K562 (cell line): ENCODE data around the gene NFATC3. TPM values are rescaled to one million over a fixed set of nuclear protein-coding genes. Genes with fewer than 3 reads are reported as not detected.

ENCODE experiments used
- ATAC-seq: fragments of 200-7000 bp; cut with Tn5 transposase; 3 replicates; pipeline ENCODE4 v1.9.1; 2020; ENCODE audit warnings: moderate library complexity
- BruUV-seq: library from RNA; stranded (reverse); fragments of 400-500 nt; replicated peaks from 2 replicates; lab custom pipeline; 2021; lab: Mats Ljungman, UMichigan
- CTCF ChIA-PET: fragments of 300-600 bp; formaldehyde crosslinking; extraction: SDS; loops from one replicate; lab custom pipeline; 2021; ENCODE audit warnings: low intra/inter-chr PET ratio; lab: Yijun Ruan, JAX
- POLR2A ChIA-PET: fragments of 300-600, 350-650 bp; sonication (Branson Sonifier 250); formaldehyde crosslinking; extraction: SDS; loops from one replicate; lab custom pipeline; 2021; ENCODE audit warnings: antibody characterized with exemption, inconsistent platforms; lab: Yijun Ruan, JAX
- DNase-seq, 4 experiments: peaks; one replicate each; pipeline versions ENCODE4 v3.0.0 to v3.0.0-alpha.2; 2011 to 2018; ENCODE audit warnings: low spot score in 3 of 4, mixed read lengths in 3 of 4; ENCODE audit errors: extremely low read depth in 1 of 4
- FAIRE-seq: peaks from 2 replicates; lab custom pipeline; 2011; peaks lifted over from hg19 to GRCh38; lab: Jason Lieb, UNC
- H2AFZ ChIP-seq: 2 replicates; pipeline ENCODE4 v1.6.0; 2011; ENCODE audit warnings: low read depth, low read length, control low read depth, inconsistent platforms
- H3K27ac ChIP-seq: fragments of 200-600 bp; 3 replicates; pipeline ENCODE4 v1.8.0; 2011; ENCODE audit warnings: low read depth, mild to moderate bottlenecking, control low read depth, inconsistent platforms, low read length, moderate library complexity, mixed read lengths; ENCODE audit errors: extremely low read depth
- H3K27me3 ChIP-seq, 2 experiments: fragments of 300-600 bp in 1 of 2; 2 replicates in 1 of 2; 3 replicates in 1 of 2; pipeline versions ENCODE4 v1.6.0 to v1.8.0; 2011; ENCODE audit warnings: inconsistent platforms in 2 of 2, low read length in 2 of 2, mild to moderate bottlenecking in 1 of 2, mixed read lengths in 1 of 2, moderate library complexity in 1 of 2; ENCODE audit not compliant: control insufficient read depth in 2 of 2, insufficient read depth in 2 of 2
- H3K36me3 ChIP-seq: fragments of 300-600 bp; 3 replicates; pipeline ENCODE4 v1.8.0; 2011; ENCODE audit warnings: mild to moderate bottlenecking, low read length, inconsistent platforms; ENCODE audit not compliant: control insufficient read depth, insufficient read depth
- H3K4me1 ChIP-seq, 2 experiments: fragments of 200-600 bp in 1 of 2; replicated peaks in 1 of 2; 2 replicates in 1 of 2; 3 replicates in 1 of 2; pipeline versions ENCODE4 v1.5.1 to v1.8.0; 2011; ENCODE audit warnings: inconsistent platforms in 2 of 2, low read length in 2 of 2, mild to moderate bottlenecking in 1 of 2, mixed read lengths in 1 of 2, moderate library complexity in 1 of 2; ENCODE audit not compliant: control insufficient read depth in 2 of 2, insufficient read depth in 2 of 2
- H3K4me2 ChIP-seq: 2 replicates; pipeline ENCODE4 v1.6.1; 2011; ENCODE audit warnings: low read length, control low read depth, inconsistent platforms, mixed read lengths; ENCODE audit not compliant: insufficient read depth
- H3K4me3 ChIP-seq: fragments of 200-600 bp; sonication (generic), shearing (Covaris generic); 2 replicates; pipeline ENCODE4 v1.5.1; 2016; ENCODE audit warnings: control low read depth, inconsistent platforms
- H3K79me2 ChIP-seq: fragments of 200-600 bp; 3 replicates; pipeline ENCODE4 v1.8.0; 2011; ENCODE audit warnings: low read length, inconsistent platforms; ENCODE audit not compliant: control insufficient read depth, insufficient read depth
- H3K9ac ChIP-seq, 2 experiments: 2 replicates each; pipeline versions ENCODE4 v1.6.0 to v1.6.1; 2011; ENCODE audit warnings: low read depth in 2 of 2, low read length in 2 of 2, control low read depth in 1 of 2, inconsistent platforms in 1 of 2, mild to moderate bottlenecking in 1 of 2, mixed read lengths in 1 of 2; ENCODE audit not compliant: insufficient read depth in 1 of 2
- H3K9me1 ChIP-seq: one replicate; pipeline ENCODE4 v1.6.0; 2011; ENCODE audit warnings: inconsistent platforms, mild to moderate bottlenecking, low read length, moderate library complexity; ENCODE audit not compliant: control insufficient read depth, insufficient read depth
- H3K9me3 ChIP-seq: replicated peaks from 2 replicates; pipeline ENCODE4 v1.5.1; 2011; ENCODE audit warnings: low read depth, low read length, inconsistent platforms; ENCODE audit not compliant: control insufficient read depth, insufficient read depth
- H4K20me1 ChIP-seq: replicated peaks from 2 replicates; pipeline ENCODE4 v1.6.1; 2011; ENCODE audit warnings: low read length, inconsistent platforms, mixed read lengths; ENCODE audit not compliant: control insufficient read depth, insufficient read depth
- BCOR ChIP-seq: fragments of 450-650 bp; IDR thresholded peaks from 2 replicates; pipeline ENCODE4 v1.6.1; 2016
- KDM2B ChIP-seq: fragments of 250-450 bp; sonication (Bioruptor Pico); IDR thresholded peaks from 2 replicates; pipeline ENCODE4 v1.8.0; 2021; ENCODE audit warnings: mild to moderate bottlenecking, moderate library complexity
- NCOA2 ChIP-seq, 2 experiments: fragments of 450-650 bp; IDR thresholded peaks; 2 replicates each; pipeline ENCODE4 v1.6.1; 2018; ENCODE audit warnings: mild to moderate bottlenecking in 2 of 2, moderate library complexity in 1 of 2; ENCODE audit not compliant: partially characterized antibody in 2 of 2
- TFAP4 ChIP-seq: sonication (generic); formaldehyde crosslinking; IDR thresholded peaks from 2 replicates; pipeline ENCODE4 v1.8.0; 2022; ENCODE audit warnings: missing genetic modification reagents, mild to moderate bottlenecking, moderate library complexity, borderline replicate concordance
- ZBTB33 ChIP-seq: sonication (generic); formaldehyde crosslinking; IDR thresholded peaks from 2 replicates; pipeline ENCODE4 v1.8.1; 2023; ENCODE audit warnings: mild to moderate bottlenecking, missing genetic modification reagents
- ZNF316 ChIP-seq: fragments of 450-650 bp; IDR thresholded peaks from 2 replicates; pipeline ENCODE4 v1.6.1; 2016
- WGBS: fragments of 100-300 bp; shearing (Covaris generic); methylation state at CpG from one replicate; pipeline ENCODE4 v1.1.6; 2016; ENCODE audit warnings: low coverage, mixed read lengths; ENCODE audit not compliant: insufficient coverage; ENCODE audit errors: missing lambda C conversion rate; 5-methylcytosine and 5-hydroxymethylcytosine counted together
- in situ Hi-C: fragments of 300-500 bp; cut with MboI; formaldehyde crosslinking; loops from 4 replicates; pipeline ENCODE4 v1.15.0; 2018; ENCODE audit warnings: inconsistent platforms, mixed read lengths
- intact Hi-C: fragments of 100-400 bp; cut with micrococcal nuclease; formaldehyde crosslinking; loops from 2 replicates; pipeline ENCODE4 v1.14.2; 2022
- polyA plus RNA-seq, 8 experiments: library from polyadenylated mRNA; depleted of rRNA in 4 of 8; stranded (reverse) in 5 of 8; unstranded in 3 of 8; fragments of >200 nt; fragmentation: Nextera tagmentation in 2 of 8; fragmentation: Illumina TruSeq in 1 of 8; extraction: Ambion mirVana in 2 of 8; extraction: Trizol in 1 of 8; gene quantifications; 2 replicates each; pipeline versions ENCODE4 v1.2.1 to v1.2.3, GENCODE V29; 2011 to 2014; ENCODE audit warnings: inconsistent platforms in 1 of 8, missing spikeins in 1 of 8
- total RNA-seq, 7 experiments: library from RNA; depleted of rRNA in 6 of 7; stranded (reverse); fragments of >200 nt in 6 of 7; fragmentation: Illumina TruSeq in 2 of 7; extraction: Trizol in 2 of 7; gene quantifications; 2 replicates each; pipeline versions ENCODE4 v1.2.1 to v1.2.3, GENCODE V29; 2011 to 2021; ENCODE audit warnings: low replicate concordance in 1 of 7

NFATC3 gene
- total and polyA plus RNA-seq, 9 of the 15 experiments (the other 6 are each of a cell fraction or from before 2014, with no cell fraction given) = 15.7 to 98.4 (median 59.4) TPM

- intact Hi-C loops = no loop called here
- Histone ChIP-seq H3K36me3 (no peaks in the 10 kb centered on the region; the same call in 2 of the 3 replicates), H3K9ac (peak overlapping the region; percentile 29 to 84; a peak in 3 of 4 replicates), H3K9me1 (no peaks in the 10 kb centered on the region), H3K4me1 (peaks cover 30 to 32% of the 10 kb centered on the region in 2 experiments), H3K4me2 (peak overlapping the region; percentile 83), H3K9me3 (no peaks in the 10 kb centered on the region), H2AFZ (no peak overlapping the region), H3K27me3 (no peaks in the 10 kb centered on the region), H3K4me3 (peak overlapping the region; percentile 72), H3K79me2 (peaks cover 81% of the 10 kb centered on the region), H4K20me1 (0 out of 2 replicates have a peak, but pooled peaks cover 3% of the 10 kb centered on the region), H3K27ac (peak overlapping the region; percentile 85; the same call in 2 of the 3 replicates)
- ChIA-PET CTCF (no interaction called here), POLR2A (interaction anchor here (0.6 to 0.7 kb wide), 3 partner anchors 8 to 123 kb away, joined by 3 read pairs; no protein-coding TSS in a partner anchor)
- in situ Hi-C loops = no loop called here
- WGBS = 55% methylated on average over 9 of the region's 9 CpGs
- ATAC-seq = no peak
- no peak for FAIRE-seq
- BruUV-seq = no TSS peak
- DNase-seq = peak in 1 of 4 experiments; percentile 40
- 0 out of 2 replicates have a peak, but pooled peaks have one; percentile 18 for TF ChIP-seq TFAP4 (CRISPR knock-in tag)
- peak in 1 of 2 experiments; percentile 91 for TF ChIP-seq NCOA2 (IDR thresholded peaks at IDR 0.05; ENCODE audit: partially characterized antibody in 2 of 2)
- no peak for TF ChIP-seq KDM2B (CRISPR knock-in tag)
- TF ChIP-seq BCOR = peak; percentile 17; the same call in 1 of the 2 replicates
- TF ChIP-seq ZNF316 = peak; percentile 16; the same call in 1 of the 2 replicates
- 0 out of 2 replicates have a peak, but pooled peaks have one; percentile 26 for TF ChIP-seq ZBTB33 (CRISPR knock-in tag)
- TF ChIP-seq, all 486 proteins: peak for 5
Observed at GRCh38 chr16:68088130-68088972, 3.2 kb downstream of the NFATC3 start.
